ENCODE results near the gene CSPG4. TPM values are rescaled to one million over a fixed set of nuclear protein-coding genes. Genes with fewer than 3 reads are reported as not detected.
"Not testable (repeated sequence)": the region's sequence is repeated elsewhere in the genome, so short reads cannot be mapped to it uniquely, and the experiment has no call there.

Gene CSPG4
- polyA plus RNA-seq, 1 donor = 6.4 TPM

GRCh38 chr15:75705854-75706681, 6.6 kb downstream of the CSPG4 start:
- no peak for DNase-seq

- not testable (repeated sequence) for DNase-seq
Measured at GRCh38 chr15:75705375-75705774, 7.3 kb downstream of the CSPG4 start.

GRCh38 chr15:75704618-75705017, 8.0 kb downstream of the CSPG4 start:
- DNase-seq = no peak

GRCh38 chr15:75704263-75704615, 8.4 kb downstream of the CSPG4 start:
- no peak for DNase-seq

- DNase-seq = not testable (repeated sequence)
Measured at GRCh38 chr15:75703440-75704262, 9.0 kb downstream of the CSPG4 start.

GRCh38 chr15:75702436-75702835, 10.2 kb downstream of the CSPG4 start:
- no peak for DNase-seq

- not testable (repeated sequence) for DNase-seq
Measured at GRCh38 chr15:75701071-75702003, 11.3 kb downstream of the CSPG4 start.

GRCh38 chr15:75699961-75700874, 12.4 kb downstream of the CSPG4 start:
- DNase-seq = not testable (repeated sequence)

GRCh38 chr15:75699517-75699916, 13.1 kb downstream of the CSPG4 start:
- DNase-seq = not testable (repeated sequence)

GRCh38 chr15:75697974-75698747, 14.5 kb downstream of the CSPG4 start:
- DNase-seq = not testable (repeated sequence)

- DNase-seq = no peak
Measured at GRCh38 chr15:75697523-75697922, 15.1 kb downstream of the CSPG4 start.

GRCh38 chr15:75696854-75697259, 15.8 kb downstream of the CSPG4 start:
- no peak for DNase-seq

GRCh38 chr15:75696311-75696720, 16.3 kb downstream of the CSPG4 start:
- DNase-seq = no peak

GRCh38 chr15:75695634-75696310, 16.9 kb downstream of the CSPG4 start:
- DNase-seq = no peak

- DNase-seq = no peak
Measured at GRCh38 chr15:75695220-75695619, 17.4 kb downstream of the CSPG4 start.

- DNase-seq = no peak
Measured at GRCh38 chr15:75694241-75695182, 18.1 kb downstream of the CSPG4 start.

- DNase-seq = no peak
Measured at GRCh38 chr15:75693501-75694240, 19.0 kb downstream of the CSPG4 start.

- not testable (repeated sequence) for DNase-seq
Measured at GRCh38 chr15:75693028-75693427, 19.6 kb downstream of the CSPG4 start.
